Adipose tissue (tissue), 3 donors: ENCODE measurements around the gene RTP2. TPM values are rescaled to one million over a fixed set of nuclear protein-coding genes. Genes with fewer than 3 reads are reported as not detected.
"Not testable (repeated sequence)": the region's sequence is repeated elsewhere in the genome, so short reads cannot be mapped to it uniquely, and the experiment has no call there.

Experiments
- H3K27ac ChIP-seq: one replicate; pipeline ENCODE4 v1.5.1; 2013; ENCODE audit warnings: low read depth, low read length
- WGBS, 3 donors: extraction: QIAGEN DNeasy Blood & Tissue Kit; methylation state at CpG; one replicate each; pipeline ENCODE4 v1.1.7; 2013; 5-methylcytosine and 5-hydroxymethylcytosine counted together
- polyA plus RNA-seq, 3 donors: library from polyadenylated mRNA; stranded (reverse); fragments of 200-250 nt; gene quantifications; one replicate each; pipeline ENCODE4 v1.2.3, GENCODE V29; 2013
- donor health status: healthy with polysubstance abuse.
- donor health status: Bipolar disorder and iron deficiency.
- donor health status: healthy.

The RTP2 gene
- polyA plus RNA-seq, 3 donors: not detected

DNA sequence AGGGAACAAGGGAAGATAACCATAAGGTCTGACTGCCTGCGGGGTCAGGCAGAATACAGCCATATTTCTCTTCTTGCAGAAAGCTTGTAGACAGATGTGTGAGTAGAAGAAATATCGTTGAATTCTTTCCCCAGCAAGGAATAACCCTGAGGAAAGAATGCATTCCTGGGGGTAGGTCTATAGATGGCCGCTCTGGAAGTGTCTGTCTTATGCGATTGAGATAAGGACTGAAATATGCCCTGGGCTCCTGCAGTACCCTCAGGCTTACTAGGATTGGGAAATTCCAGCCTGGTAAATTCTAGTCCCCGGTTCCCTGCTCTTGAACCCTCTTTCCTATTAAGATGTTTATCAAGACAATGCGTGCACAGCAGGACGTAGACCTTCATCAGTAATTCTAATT lies 16.4 kb downstream of the RTP2 start:
- H3K27ac ChIP-seq: no peak overlapping the region
- WGBS, 3 donors: 90 to 93% (median 91%) methylated on average over 7 of the region's 7 CpGs

DNA sequence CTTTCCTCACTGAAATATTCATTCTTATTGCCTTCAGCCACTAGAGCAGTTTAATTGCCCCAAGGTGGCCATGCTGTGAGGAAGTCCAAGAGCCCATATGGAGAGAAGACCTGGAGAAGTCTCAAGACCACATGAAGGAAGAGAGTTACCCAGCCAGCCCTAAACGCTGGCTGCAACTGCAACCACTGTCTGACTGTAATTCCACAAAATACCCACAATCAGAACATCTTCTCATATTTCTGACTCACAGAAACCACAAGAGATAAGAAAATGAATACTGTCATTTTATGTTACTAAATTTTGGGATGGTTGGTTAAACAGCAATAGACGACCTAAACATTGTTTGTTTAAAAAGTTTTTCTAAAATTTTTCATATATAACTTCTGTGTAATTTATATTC lies 17.5 kb downstream of the RTP2 start:
- H3K27ac ChIP-seq: no peak overlapping the region
- 55 to 58% (median 57%) methylated on average over 2 of the region's 2 CpGs for WGBS, 3 donors

- H3K27ac ChIP-seq: no peak overlapping the region
- 83 to 96% (median 91%) methylated on average over 1 of the region's 1 CpG for WGBS, 3 donors
Observed at GRCh38 chr3:187684444-187684843, 17.9 kb downstream of the RTP2 start.

DNA sequence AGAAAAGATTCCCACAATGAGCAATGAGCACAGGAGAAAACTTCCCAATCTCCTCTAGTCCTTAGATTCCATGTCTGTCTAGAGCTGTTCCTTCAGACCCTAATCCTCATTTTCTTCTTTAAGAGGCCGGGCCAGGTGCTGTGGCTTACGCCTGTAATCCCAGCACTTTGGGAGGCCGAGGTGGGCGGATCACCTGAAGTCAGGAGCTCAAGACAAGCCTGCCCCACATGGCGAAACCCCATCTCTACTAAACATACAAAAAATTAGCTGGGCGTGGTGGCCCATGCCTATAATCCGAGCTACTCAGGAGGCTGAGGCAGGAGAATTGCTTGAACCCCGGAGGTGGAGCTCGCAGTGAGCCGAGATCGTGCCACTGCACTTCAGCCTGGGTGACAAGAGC lies 20.6 kb downstream of the RTP2 start:
- not testable (repeated sequence) for H3K27ac ChIP-seq
- 76 to 88% (median 83%) methylated on average over 11 of the region's 11 CpGs for WGBS, 3 donors

DNA sequence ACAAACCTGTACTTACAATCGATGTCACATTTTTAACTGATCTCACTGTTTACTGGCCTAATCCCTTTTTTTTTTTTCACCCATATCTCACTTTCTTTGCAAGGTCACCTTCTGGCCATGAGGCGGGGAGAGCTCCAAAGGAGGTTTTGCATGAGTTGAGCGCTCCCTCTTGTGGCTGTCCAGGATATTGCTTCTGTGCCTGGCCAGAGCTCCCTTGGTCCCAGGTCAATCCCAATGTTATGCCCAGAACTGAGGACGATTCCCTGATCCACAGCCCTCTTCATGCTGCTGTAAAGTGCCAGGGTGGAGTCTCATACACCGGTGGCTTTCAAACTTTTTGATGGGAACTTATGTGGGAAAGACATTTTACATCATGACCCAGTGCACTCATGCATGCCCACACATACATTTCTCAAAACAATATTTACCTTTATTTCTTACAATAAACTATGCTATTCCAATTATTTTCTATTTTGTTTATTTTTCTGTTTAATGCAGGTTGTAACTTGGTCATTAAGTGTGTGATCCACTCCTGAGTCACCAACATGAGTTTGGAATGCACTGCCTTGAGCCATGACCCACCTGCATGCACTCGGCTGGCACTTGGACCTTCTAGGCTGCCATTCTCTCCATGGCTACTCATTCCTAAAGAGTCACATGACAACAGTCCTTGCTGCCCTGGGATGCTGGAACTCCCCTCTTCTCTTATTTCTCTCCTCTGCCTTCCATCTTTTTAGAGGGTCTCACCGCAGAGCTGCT lies 22.5 kb downstream of the RTP2 start:
- WGBS, 3 donors: 31 to 33% (median 31%) methylated on average over 7 of the region's 7 CpGs
- no peak overlapping the region for H3K27ac ChIP-seq

DNA sequence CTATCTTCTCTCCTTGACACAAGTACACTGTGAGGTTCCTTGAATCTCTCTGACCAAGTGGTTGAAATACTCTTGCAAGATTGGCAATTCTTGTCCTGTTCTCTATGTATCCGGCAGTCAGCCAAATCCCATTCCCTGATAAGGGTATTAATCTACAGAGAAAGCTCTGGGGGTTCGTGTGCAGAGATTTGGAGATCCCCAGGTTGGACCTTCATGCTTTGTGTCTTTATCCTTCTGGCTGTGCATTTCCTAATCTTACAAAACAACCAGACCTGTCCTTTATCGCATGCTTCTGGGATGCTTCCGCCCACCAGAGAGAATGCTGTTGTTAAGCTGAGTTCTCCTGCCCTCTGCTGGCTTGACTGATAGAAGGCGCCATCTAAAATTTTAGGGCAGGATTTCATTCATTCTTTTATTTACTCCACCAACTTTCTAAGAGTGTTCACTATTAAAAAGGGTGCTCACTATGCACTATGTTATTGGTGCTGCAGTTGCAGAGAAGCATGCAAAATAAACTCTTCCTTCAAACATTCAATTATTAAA lies 23.6 kb downstream of the RTP2 start:
- 18 to 24% (median 22%) methylated on average over 5 of the region's 5 CpGs for WGBS, 3 donors
- H3K27ac ChIP-seq: no peak overlapping the region

GRCh38 chr3:187677604-187678003 lies 24.8 kb downstream of the RTP2 start:
- no peak overlapping the region for H3K27ac ChIP-seq
- WGBS, 3 donors: 18 to 48% (median 29%) methylated on average over 1 of the region's 1 CpG

DNA sequence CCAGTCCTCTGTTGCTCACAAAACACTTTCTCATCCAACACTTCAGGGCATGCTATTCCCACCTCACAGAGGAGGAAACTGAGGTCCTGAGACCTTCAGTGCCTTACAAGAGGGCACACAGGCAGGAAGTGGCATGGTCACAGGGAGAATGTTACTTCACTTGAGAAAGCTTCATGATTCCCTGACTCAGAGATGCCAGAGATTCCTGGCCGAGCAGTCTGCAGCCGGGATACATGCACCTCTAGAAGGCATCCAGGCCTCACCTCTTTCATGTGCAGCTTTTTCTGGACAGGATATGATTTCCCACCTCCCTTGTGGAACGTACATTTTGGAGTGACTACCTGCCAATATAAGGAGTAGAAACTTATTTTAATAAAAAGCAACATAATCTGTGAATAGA lies 29.3 kb downstream of the RTP2 start:
- 59 to 69% (median 60%) methylated on average over 3 of the region's 3 CpGs for WGBS, 3 donors
- H3K27ac ChIP-seq: no peak overlapping the region

GRCh38 chr3:187669675-187670504 lies 32.5 kb downstream of the RTP2 start, which contains the start of gene SST:
SST (minus strand) TSS chr3:187670394; CDS start chr3:187670291, 103 bp downstream.
- 6 to 10% (median 9%) methylated on average over 46 of the region's 46 CpGs for WGBS, 3 donors

GRCh38 chr3:187667526-187667925 lies 34.8 kb downstream of the RTP2 start:
- no peak overlapping the region for H3K27ac ChIP-seq

More at GRCh38 chr3:187669675-187670504, 32.5 kb downstream of the RTP2 start, which contains the start of gene SST:
- no peak within 1 kb of the TSS for H3K27ac ChIP-seq

DNA sequence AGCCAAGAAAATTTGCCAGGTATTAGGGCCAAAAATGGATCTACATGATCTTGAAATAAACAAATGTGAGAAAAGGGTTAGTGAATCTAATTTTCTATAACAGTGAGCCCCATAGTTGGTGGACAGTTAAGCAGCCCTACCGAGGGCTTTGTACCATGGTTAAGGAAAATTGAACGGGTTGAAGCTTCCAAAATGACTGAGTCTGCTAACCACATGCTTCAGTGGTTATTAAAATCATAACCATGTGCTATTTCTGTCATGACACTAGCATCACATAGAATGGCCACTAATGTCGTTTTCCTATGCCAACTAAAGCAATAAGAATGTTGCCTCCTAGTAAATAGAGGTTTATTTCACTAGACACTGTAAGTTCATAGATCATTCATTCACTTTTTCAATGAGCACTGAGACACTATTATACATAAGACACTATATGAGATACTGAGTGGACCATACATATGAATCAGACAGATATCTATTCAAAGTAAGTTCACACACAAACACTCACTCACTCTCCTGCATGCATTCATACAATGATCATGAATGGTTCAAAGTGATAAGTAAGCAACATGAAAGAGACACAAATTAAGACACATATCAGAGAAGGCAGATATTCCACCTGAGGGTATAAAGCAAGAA lies 36.5 kb downstream of the RTP2 start:
- WGBS, 3 donors: 59 to 76% (median 71%) methylated on average over 3 of the region's 3 CpGs
- no peak overlapping the region for H3K27ac ChIP-seq

GRCh38 chr3:187665010-187665409 lies 37.3 kb downstream of the RTP2 start:
- H3K27ac ChIP-seq: no peak overlapping the region

DNA sequence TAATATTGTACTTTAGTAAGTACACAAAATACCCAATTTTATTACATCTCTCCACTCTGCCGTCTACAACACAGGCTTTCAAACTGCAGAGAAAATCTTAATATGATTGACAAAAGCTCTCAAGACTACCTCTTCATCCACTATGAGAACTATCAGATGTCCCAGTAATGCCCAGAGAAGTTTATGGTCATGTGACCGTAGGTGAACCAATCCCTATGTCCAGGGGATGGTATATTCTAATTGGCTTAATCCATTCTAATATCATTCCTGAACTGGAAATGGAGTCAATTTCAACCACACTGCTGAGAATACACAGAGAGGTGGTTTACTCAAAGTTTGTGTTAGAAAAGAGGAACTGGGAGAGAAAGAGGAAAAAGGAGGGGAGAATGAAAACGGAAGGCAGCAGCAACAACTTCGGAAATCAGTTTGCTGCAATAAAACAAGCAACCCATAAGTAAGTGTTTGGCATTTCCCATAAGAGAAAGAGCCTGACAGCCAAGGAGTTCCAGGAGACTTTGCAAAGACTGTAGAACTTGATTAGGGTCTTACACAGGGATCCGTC lies 39.4 kb downstream of the RTP2 start:
- 67 to 76% (median 75%) methylated on average over 5 of the region's 5 CpGs for WGBS, 3 donors
- no peak overlapping the region for H3K27ac ChIP-seq

DNA sequence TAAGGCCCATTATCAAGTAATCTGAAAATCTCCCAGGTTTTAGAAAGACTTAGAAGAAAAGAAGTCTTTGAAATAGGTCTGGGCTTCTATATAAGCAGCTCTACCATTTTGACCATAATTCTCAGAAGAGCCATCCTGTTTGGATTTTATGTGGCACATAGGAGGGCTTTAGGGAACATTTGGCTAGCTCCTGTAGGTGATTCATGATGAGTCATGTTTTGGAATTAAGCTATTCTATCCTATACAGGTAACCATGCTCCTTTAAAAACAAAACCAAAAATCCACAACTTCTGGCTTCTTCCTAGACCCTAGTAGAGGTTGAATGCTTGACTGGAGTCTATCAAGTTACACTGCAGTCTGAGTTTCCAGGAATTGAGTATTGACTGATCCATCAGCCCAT lies 41.1 kb downstream of the RTP2 start:
- H3K27ac ChIP-seq: no peak overlapping the region

DNA sequence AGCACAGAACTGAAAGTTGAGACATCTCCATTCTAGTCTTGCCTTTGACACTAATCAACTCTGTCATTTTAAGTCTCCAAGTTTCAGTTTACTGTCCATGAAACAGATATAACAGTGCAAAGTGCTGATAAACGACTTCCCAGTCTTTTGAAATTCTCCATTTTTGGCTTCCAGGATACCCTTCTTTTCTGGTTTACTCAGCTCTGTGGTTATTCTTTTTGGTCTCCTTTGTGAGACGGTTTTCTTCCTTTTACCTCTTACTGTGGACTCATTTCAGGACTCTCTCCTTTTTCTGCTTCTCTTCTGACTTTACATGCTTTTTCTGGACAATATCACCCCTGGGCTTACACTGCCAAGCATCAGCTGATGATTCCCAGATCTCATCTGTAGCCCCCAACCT lies 51.1 kb downstream of the RTP2 start:
- no peak overlapping the region for H3K27ac ChIP-seq
- 47 to 65% (median 59%) methylated on average over 2 of the region's 2 CpGs for WGBS, 3 donors
